HuH-7 (cell line): ENCODE measurements around the gene ZNF805.
A peak's percentile ranks its signal among the peaks of the same experiment; 100 is the strongest.
"Not testable (repeated sequence)": the region's sequence is repeated elsewhere in the genome, so short reads cannot be mapped to it uniquely, and the experiment has no call there.

ENCODE experiments used
- DNase-seq: peaks from one replicate; pipeline ENCODE4 v3.0.0; 2011; ENCODE audit warnings: low spot score

ZNF805 gene

DNA sequence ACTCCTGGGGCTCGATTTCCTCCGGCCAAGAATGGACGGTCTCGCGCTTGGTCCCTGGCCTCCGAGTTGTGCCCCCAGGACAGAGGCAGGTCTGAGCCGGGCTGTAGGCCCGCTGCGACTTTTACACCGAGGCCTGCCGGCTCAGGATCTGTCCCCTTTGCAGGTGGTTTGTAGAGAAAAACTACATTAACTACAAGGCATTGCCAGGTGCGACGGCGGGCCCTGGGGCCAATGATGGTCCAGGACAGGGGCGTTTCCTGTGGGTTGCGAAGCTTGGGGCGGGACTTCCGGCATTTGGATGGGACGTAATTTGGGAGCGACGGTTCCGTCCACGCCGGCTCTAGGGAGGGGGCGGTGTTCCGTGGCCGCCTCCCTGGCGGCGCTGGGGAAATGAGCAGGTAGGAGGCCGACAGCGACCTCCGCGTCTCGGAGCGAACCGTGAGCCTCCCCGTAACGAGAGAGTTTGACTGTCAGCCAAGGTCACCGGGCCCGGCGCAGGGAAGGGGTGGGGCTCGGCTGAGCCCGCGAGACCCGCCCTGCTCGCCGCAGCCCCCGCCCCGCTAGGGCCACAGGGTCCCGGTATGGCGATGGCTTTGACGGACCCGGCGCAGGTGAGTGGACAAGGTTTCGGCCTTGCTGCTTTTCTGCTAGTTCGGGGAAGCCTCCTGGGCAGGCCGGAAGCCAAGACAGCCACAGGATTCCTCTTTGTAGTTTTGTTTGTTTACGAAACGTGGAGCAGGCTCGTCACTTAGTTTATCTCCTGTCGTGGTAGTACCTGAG, at the start of gene ZNF805:
Gene ZNF805, plus strand, starts transcription at position 322 of the 780 bp plus-strand sequence. Its CDS starts 260 bp downstream, at position 582.
- peak; percentile 96 for DNase-seq

DNA sequence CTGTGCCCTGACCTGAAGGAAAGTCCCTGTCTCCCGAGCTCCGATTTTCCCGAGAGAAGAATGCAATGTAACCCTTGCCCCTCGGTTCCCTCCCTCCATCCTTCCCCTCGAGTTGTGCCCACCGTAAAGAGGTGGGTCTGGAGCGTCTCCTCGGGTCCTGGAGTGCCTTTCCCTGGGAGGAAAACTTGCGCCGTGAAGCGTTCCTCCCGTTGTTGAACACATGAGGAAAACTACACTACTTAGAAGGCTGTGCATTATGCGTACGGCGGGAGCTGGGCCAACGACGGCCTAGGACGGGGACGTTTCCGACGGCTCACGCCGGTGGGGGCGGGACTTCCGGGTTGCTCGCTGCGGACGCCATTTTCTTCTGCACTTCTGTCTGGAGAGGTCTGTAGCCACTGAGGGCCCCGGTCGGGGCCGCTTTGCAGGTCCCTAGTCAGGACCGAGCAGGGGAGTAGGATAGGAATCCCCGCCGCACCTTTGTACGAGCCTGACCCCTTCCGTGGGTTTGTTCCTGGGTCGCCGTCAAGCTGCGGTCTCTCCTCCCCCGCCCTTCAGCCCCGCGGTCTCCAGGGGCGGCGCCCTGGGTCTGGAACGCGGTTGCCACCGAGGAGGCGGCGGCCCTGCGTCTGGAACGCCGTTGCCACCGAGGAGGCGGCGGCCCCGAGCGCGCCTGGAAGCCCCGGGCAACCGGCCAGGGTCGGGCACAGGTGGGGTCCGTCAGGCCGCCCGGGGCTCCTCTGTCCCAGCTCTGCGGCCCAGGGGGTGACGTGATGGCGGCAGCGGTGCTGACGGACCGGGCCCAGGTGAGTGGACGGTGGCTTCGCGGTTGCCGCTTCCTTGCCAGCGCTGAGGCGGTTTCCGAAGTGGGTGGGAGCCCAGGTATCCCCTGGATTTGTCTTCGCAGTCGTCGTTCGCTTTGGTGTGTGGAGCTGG, 49.0 kb upstream of the ZNF805 start, which contains the start of gene ZNF264:
Gene ZNF264, plus strand, starts transcription at position 360 of the 936 bp plus-strand sequence. Its CDS starts 414 bp downstream, at position 774.
- peak; percentile 49 for DNase-seq

- no peak for DNase-seq
Measured at GRCh38 chr19:57192077-57192420, 48.4 kb upstream of the ZNF805 start.

GRCh38 chr19:57192993-57193392, 47.4 kb upstream of the ZNF805 start:
- DNase-seq, result no peak

DNA sequence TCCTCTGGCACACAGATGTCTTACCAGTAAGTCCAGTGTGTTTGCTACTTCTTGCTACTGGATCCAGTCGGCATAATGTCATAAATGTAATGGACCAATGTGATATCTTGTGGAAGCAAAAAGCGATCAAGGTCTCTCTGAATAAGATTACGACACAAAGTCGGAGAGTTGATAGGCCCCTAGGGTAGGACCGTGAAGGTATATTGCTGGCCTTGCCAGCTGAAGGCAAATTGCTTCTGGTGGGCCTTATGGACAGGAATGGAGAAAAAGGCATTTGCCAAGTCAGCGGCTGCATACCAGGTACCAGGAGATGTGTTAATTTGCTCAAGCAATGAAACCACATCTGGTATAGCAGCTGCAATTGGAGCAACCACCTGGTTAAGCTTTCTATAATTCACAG, 42.6 kb upstream of the ZNF805 start:
- not testable (repeated sequence) for DNase-seq

- no peak for DNase-seq
Measured at GRCh38 chr19:57202160-57202559, 38.3 kb upstream of the ZNF805 start.

- DNase-seq, result no peak
Measured at GRCh38 chr19:57210381-57210780, 30.1 kb upstream of the ZNF805 start.

DNA sequence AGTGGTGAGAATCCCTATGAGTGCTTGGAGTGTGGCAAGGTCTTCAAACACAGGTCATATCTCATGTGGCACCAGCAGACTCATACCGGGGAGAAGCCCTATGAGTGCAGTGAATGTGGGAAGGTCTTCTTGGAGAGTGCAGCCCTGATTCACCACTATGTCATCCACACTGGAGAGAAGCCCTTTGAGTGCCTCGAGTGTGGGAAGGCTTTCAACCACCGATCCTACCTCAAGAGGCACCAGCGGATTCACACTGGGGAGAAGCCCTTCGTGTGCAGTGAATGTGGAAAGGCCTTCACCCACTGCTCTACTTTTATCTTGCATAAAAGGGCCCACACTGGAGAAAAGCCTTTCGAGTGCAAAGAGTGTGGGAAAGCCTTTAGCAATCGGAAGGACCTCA, 28.3 kb upstream of the ZNF805 start:
- no peak for DNase-seq

GRCh38 chr19:57227502-57227901, 12.9 kb upstream of the ZNF805 start:
- no peak for DNase-seq

GRCh38 chr19:57231686-57232085, 8.7 kb upstream of the ZNF805 start:
- no peak for DNase-seq

DNA sequence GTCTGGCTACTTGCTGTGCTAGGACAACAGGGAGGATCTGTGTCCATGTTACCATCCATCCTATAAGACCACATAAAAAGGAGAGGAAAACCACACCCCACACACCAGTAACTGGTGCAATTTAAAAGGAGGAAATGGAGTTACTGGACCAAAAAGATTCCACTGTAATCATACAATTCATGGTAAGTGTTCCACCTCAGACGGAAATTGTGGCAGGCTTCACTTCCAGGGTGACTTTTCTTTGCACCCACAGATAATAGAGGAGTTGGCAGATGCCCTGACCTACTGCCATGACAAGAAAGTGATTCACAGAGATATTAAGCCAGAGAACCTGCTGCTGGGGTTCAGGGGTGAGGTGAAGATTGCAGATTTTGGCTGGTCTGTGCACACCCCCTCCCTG, 7.2 kb upstream of the ZNF805 start:
- DNase-seq, result no peak

DNA sequence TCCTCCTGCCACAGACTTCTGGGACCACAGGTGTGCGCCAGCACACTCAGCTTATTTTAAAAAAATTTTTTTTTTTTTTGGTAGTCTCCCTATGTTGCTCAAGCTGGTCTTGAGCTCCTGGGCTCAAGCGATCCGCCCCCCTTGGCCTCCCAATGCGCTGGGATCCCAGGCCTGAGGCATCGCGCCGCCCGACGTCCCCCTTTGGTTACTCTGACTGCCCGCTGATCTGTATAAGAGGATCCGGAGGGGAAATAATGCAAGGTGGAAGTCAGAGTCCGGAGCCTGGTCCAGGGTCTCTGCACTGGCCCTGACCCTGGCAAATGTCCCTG, 486 bp upstream of the ZNF805 start:
- no peak for DNase-seq

DNA sequence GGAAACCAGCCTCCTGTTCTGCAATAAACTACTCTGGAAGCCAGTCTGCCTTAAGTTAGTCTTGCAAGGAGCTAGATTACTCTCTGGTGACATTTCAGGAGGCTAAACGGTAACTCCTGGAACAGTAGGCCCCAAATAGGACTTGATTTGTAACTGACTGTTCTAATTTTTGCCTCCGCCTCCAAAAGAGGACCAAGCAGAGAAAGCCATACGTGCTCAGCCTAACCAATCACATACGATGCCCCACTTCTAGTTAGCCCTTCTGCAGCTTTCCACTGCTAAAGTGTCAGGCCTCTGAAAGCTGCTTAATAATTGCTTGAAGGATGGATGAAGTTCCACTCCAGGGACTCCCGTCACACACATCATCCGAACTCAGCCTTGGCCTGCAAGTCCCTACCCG, 744 bp downstream of the ZNF805 start:
- DNase-seq, result no peak

DNA sequence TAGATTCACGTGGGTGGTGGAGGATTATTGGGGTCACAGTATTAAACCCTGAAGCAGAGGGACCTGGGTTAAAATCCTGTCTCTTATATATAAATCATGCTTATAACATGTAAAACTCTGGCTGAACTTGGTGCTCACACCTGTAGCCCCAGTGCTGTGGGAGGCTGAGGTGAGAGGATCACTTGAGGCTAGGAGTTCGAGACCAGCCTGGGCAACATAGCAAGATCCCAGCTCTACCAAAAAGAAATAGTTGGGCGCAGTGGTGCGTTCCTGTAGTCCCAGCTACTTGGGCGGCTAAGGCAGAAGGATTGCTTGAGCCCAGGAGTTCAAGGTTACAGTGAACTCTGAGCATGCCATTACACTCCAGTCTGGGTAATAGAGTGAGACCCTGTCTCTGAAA, 2.4 kb downstream of the ZNF805 start:
- no peak for DNase-seq

GRCh38 chr19:57244513-57244912, 4.1 kb downstream of the ZNF805 start:
- no peak for DNase-seq

- no peak for DNase-seq
Measured at GRCh38 chr19:57245066-57245465, 4.6 kb downstream of the ZNF805 start.

- no peak for DNase-seq
Measured at GRCh38 chr19:57245959-57246358, 5.5 kb downstream of the ZNF805 start.

GRCh38 chr19:57248646-57249045, 8.2 kb downstream of the ZNF805 start:
- no peak for DNase-seq

GRCh38 chr19:57249329-57249728, 8.9 kb downstream of the ZNF805 start:
- DNase-seq, result no peak

DNA sequence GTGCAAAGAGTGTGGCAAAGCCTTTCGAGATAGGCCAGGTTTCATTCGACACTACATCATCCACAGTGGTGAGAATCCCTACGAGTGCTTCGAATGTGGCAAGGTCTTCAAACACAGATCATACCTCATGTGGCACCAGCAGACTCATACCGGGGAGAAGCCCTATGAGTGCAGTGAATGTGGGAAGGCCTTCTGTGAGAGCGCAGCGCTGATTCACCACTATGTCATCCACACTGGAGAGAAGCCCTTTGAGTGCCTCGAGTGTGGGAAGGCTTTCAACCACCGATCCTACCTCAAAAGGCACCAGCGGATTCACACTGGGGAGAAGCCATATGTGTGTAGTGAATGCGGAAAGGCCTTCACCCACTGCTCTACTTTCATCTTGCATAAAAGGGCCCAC, 13.3 kb downstream of the ZNF805 start:
- not testable (repeated sequence) for DNase-seq

GRCh38 chr19:57262044-57262443, 21.6 kb downstream of the ZNF805 start:
- DNase-seq, result no peak

GRCh38 chr19:57263244-57263741, 22.9 kb downstream of the ZNF805 start:
- no peak for DNase-seq

GRCh38 chr19:57267291-57267690, 26.9 kb downstream of the ZNF805 start:
- no peak for DNase-seq
